UCSD-AML1 (cell line): ENCODE results near the gene DSG3.
A peak's percentile ranks its signal among the peaks of the same experiment; 100 is the strongest.

Experiments
- DNase-seq: peaks from one replicate; lab custom pipeline; 2025; ENCODE audit not compliant: unreplicated experiment; lab: John Stamatoyannopoulos, UW

DSG3 gene, protein sequence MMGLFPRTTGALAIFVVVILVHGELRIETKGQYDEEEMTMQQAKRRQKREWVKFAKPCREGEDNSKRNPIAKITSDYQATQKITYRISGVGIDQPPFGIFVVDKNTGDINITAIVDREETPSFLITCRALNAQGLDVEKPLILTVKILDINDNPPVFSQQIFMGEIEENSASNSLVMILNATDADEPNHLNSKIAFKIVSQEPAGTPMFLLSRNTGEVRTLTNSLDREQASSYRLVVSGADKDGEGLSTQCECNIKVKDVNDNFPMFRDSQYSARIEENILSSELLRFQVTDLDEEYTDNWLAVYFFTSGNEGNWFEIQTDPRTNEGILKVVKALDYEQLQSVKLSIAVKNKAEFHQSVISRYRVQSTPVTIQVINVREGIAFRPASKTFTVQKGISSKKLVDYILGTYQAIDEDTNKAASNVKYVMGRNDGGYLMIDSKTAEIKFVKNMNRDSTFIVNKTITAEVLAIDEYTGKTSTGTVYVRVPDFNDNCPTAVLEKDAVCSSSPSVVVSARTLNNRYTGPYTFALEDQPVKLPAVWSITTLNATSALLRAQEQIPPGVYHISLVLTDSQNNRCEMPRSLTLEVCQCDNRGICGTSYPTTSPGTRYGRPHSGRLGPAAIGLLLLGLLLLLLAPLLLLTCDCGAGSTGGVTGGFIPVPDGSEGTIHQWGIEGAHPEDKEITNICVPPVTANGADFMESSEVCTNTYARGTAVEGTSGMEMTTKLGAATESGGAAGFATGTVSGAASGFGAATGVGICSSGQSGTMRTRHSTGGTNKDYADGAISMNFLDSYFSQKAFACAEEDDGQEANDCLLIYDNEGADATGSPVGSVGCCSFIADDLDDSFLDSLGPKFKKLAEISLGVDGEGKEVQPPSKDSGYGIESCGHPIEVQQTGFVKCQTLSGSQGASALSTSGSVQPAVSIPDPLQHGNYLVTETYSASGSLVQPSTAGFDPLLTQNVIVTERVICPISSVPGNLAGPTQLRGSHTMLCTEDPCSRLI

DNA sequence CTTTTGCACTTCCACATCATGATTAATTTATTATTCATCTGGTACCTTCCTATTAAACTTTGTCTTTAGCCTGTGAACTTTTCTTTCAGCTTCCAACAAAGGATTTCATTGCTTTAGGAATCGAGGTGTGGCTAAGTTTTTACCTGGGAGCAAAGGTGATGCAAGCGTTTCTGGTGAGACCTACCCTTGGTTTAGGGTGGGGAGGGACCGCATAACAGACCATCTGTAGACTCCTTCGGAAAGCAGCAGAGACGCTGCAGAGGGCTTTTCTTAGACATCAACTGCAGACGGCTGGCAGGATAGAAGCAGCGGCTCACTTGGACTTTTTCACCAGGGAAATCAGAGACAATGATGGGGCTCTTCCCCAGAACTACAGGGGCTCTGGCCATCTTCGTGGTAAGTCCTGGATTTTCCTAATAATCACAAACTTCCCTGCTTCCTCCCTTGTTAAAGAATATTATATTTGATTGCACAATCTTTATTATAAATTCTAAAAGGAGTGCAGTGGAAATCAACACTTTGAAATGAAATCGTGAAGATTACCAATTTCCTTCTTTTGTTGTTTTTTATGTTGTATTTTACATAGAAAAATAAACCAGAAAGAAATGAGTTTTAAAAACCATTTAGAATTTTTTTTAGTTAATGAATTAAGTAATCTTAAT is at the start of gene DSG3:
DSG3 (plus strand) TSS at position 212 of the 662 bp plus-strand sequence; CDS start at position 349, 137 bp downstream.
- DNase-seq: no peak

GRCh38 chr18:31398191-31398590 is 49.4 kb upstream of the DSG3 start:
- DNase-seq: no peak

DNA sequence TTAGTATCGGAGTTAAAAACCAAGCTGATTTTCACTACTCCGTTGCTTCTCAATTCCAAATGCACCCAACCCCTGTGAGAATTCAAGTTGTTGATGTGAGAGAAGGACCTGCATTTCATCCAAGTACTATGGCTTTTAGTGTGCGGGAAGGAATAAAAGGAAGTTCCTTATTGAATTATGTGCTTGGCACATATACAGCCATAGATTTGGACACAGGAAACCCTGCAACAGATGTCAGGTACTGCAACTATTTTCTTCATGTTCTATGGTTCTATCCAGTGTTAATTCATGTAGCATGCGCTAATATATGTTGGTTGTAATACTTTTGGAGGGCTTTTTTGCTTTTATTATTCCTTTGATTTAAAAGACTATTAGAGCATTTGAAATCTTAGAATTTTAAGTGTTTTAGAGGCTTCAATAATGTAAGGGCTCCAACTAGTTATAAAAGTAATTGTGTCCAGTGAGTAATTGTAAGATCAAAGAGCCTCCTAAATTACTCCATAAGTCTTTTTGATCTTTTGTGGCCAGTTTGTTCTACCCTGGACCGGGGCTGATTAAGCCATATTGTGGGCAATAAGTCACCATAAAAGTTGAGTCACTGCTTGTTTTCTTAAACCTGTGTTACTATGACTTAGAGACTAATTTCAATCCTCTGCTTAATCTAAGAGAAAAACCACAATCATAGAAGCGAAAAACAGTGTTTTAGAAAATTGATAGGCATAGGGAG is 48.1 kb upstream of the DSG3 start:
- DNase-seq: no peak

GRCh38 chr18:31401156-31402025 is 46.1 kb upstream of the DSG3 start:
- no peak for DNase-seq

DNA sequence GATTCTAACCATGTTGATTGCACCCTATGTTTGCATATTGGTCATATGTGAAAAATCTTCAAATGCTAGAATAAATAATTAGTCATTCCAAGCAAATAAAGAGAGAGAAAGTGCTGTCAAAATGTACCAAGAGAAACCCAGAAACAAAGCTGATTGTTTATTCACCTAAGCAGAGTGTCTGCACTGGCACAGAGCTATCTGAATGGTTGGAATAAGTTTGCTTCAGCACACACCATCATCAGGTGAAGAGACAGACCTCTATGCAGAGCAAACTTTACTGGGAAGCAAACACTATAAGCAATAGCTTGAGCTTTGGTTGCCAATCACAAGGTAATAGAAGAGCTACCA is 45.5 kb upstream of the DSG3 start:
- no peak for DNase-seq

DNA sequence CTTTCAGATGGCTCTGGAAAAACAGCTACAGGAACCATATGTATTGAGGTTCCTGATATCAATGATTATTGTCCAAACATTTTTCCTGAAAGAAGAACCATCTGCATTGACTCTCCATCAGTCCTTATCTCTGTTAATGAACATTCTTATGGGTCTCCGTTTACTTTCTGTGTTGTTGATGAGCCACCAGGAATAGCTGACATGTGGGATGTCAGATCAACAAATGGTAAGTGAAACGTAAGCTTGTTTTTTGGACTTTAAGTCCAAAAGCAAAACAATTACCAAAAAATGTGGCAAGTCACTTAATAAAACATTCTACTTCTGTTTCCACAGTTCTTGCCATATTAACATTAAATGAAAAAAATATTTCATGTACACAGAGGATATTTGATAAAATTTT is 44.1 kb upstream of the DSG3 start:
- DNase-seq: no peak

DNA sequence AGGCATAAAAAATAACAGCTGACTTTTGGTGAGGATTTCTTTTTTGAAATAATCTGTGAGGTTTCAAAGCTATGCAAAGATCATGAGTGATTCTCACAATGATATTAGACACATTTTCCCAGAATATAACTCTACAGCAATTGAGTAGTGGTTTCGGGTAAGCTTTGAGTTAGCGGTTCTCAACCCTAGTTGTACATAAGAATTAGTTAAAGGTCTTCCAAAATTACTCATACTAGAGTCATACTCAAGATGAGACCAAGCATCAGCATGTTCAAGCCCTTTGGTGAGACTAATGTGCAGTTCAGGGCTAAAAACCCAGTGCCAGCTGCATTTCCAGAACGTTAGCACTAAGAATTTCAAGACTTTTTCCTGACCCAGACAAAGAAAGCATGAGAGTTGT is 39.9 kb upstream of the DSG3 start:
- DNase-seq: no peak

DNA sequence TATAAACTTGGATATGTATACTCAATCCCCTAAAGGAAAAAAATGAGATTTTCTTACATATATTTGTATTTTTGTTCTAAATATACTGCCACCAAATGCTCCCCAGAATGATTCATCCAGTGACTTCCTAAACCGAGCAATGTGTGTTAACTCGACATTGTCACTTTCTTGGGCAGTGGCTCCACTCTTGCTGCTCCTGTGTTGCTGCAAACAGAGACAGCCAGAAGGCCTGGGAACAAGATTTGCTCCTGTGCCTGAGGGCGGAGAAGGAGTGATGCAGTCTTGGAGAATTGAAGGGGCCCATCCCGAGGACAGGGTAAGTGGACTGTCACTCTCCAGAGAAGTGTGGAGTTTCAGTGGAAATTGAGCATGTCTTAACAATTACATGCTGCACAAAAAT is 38.3 kb upstream of the DSG3 start:
- DNase-seq: no peak

GRCh38 chr18:31410716-31411483 is 36.6 kb upstream of the DSG3 start:
- DNase-seq: no peak

- no peak for DNase-seq
These were observed 34.4 kb upstream of the DSG3 start for GRCh38 chr18:31413137-31413536.

DNA sequence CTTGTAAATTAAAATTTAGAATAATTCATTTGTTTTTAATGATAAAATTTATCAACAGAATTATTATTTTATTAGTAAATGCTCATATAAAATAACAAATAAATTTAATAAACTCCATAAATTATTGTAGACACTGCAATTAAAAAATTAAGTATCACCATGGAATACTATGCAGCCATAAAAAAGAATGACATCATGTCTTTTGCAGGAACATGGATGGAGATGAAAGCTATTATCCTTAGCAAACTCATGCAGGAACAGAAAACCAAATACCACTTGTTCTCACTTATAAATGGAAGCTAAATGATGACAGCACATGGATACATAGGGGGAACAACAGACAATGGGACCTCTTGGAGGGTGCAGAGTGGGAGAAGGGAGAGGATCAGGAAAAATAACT is 29.7 kb upstream of the DSG3 start:
- no peak for DNase-seq

GRCh38 chr18:31419457-31419932 is 28.0 kb upstream of the DSG3 start:
- no peak for DNase-seq

GRCh38 chr18:31420032-31420431 is 27.5 kb upstream of the DSG3 start:
- no peak for DNase-seq

DNA sequence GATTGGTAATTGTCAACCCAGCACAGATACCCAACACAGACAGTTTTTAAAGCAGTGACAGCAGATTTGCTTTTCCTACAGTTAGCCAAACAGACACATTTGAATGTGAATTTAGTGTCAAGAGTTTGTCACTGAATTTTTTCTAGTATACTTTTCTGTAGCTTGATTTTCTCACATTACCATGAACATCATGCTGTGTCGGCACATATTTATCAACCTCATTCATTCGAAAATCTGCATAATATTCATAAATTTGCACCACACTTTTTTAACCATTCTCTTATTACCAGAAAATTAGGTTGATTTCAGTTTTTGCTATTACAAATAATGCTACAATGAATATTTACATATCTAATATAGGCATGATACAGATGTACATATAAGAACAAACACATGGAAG is 27.0 kb upstream of the DSG3 start:
- DNase-seq: no peak

DNA sequence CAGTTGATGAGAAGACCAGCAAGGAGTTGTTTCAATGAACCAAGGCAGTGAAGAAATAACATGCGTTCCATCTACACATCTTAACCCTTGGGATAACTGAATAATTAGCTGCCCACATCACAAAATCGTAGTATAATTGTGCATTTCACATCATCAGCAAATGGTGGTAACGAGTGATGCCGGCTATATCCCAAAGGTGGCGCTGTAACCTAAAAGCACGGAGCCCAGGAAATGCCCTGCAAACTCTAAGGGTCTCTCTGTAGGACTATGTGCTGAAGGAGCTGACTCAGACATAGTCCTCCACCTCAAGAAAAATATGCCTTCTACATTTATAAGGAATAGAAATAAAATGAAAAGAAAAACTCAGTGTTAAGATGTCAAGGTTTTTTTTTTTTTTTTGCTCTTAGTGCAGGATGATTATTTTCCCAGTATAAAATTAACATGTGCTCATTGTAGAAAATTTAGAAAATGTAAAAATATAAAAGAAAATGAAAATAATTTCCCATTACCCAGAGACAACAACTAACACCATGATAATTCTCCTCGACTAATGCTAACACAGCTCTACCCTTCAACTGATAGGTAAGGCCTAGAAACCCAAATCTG is 23.1 kb upstream of the DSG3 start:
- peak; percentile 13 for DNase-seq

- no peak for DNase-seq
These were observed 21.5 kb upstream of the DSG3 start for GRCh38 chr18:31426021-31426420.

GRCh38 chr18:31426871-31427406 is 20.6 kb upstream of the DSG3 start:
- DNase-seq: no peak

GRCh38 chr18:31428211-31428610 is 19.3 kb upstream of the DSG3 start:
- no peak for DNase-seq
